GM19193 (cell line): ENCODE measurements around the gene EXOC4.

Source experiments
- POLR2A ChIP-seq: IDR thresholded peaks from 4 replicates; pipeline ENCODE4 v1.6.1; 2011; ENCODE audit not compliant: insufficient read depth, insufficient read length; ENCODE audit errors: extremely low read depth

EXOC4 gene

GRCh38 chr7:134013249-134013648 is 760.4 kb downstream of the EXOC4 start:
- TF ChIP-seq POLR2A, result no peak

GRCh38 chr7:134014935-134015334 is 762.1 kb downstream of the EXOC4 start:
- TF ChIP-seq POLR2A, result no peak

- TF ChIP-seq POLR2A, result no peak
These were observed 763.5 kb downstream of the EXOC4 start for GRCh38 chr7:134016223-134016941.

- no peak for TF ChIP-seq POLR2A
These were observed 764.0 kb downstream of the EXOC4 start for GRCh38 chr7:134016942-134017303.

GRCh38 chr7:134018306-134018705 is 765.4 kb downstream of the EXOC4 start:
- no peak for TF ChIP-seq POLR2A

GRCh38 chr7:134019251-134019650 is 766.4 kb downstream of the EXOC4 start:
- TF ChIP-seq POLR2A, result no peak

- no peak for TF ChIP-seq POLR2A
These were observed 769.0 kb downstream of the EXOC4 start for GRCh38 chr7:134021836-134022235.

- no peak for TF ChIP-seq POLR2A
These were observed 769.5 kb downstream of the EXOC4 start for GRCh38 chr7:134022286-134022911.

GRCh38 chr7:134024739-134025138 is 771.9 kb downstream of the EXOC4 start:
- no peak for TF ChIP-seq POLR2A

- no peak for TF ChIP-seq POLR2A
These were observed 776.0 kb downstream of the EXOC4 start for GRCh38 chr7:134028853-134029252.

- TF ChIP-seq POLR2A, result no peak
These were observed 776.9 kb downstream of the EXOC4 start for GRCh38 chr7:134029743-134030142.

- TF ChIP-seq POLR2A, result no peak
These were observed 777.6 kb downstream of the EXOC4 start for GRCh38 chr7:134030460-134030865.

- no peak for TF ChIP-seq POLR2A
These were observed 779.1 kb downstream of the EXOC4 start for GRCh38 chr7:134031835-134032617.

GRCh38 chr7:134034652-134035051 is 781.8 kb downstream of the EXOC4 start:
- no peak for TF ChIP-seq POLR2A

- no peak for TF ChIP-seq POLR2A
These were observed 785.1 kb downstream of the EXOC4 start for GRCh38 chr7:134037991-134038390.

- TF ChIP-seq POLR2A, result no peak
These were observed 788.1 kb downstream of the EXOC4 start for GRCh38 chr7:134040988-134041387.
